ENCODE measurements around the gene CAT. TPM values are rescaled to one million over a fixed set of nuclear protein-coding genes. Genes with fewer than 3 reads are reported as not detected.

Gene CAT
- total RNA-seq, 1 donor from 2014 or later: 126 TPM

GRCh38 chr11:34478845-34479663, 40.3 kb downstream of the CAT start:
- DNase-seq: no peak
- intact Hi-C loops (cut with micrococcal nuclease): no loop called here
- TF ChIP-seq, protein P1, sequence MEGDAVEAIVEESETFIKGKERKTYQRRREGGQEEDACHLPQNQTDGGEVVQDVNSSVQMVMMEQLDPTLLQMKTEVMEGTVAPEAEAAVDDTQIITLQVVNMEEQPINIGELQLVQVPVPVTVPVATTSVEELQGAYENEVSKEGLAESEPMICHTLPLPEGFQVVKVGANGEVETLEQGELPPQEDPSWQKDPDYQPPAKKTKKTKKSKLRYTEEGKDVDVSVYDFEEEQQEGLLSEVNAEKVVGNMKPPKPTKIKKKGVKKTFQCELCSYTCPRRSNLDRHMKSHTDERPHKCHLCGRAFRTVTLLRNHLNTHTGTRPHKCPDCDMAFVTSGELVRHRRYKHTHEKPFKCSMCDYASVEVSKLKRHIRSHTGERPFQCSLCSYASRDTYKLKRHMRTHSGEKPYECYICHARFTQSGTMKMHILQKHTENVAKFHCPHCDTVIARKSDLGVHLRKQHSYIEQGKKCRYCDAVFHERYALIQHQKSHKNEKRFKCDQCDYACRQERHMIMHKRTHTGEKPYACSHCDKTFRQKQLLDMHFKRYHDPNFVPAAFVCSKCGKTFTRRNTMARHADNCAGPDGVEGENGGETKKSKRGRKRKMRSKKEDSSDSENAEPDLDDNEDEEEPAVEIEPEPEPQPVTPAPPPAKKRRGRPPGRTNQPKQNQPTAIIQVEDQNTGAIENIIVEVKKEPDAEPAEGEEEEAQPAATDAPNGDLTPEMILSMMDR (IDR thresholded peaks at IDR 0.05; ENCODE audit: borderline replicate concordance): no peak
- Histone ChIP-seq H3K36me3 (peaks cover 7% of the 10 kb centered on the region), H3K4me3 (no peak overlapping the region), H3K9me3 (replicated peaks) (no peaks in the 10 kb centered on the region), H3K4me1 (no peaks in the 10 kb centered on the region), H3K27me3 (ENCODE audit: low read depth) (peaks cover 6% of the 10 kb centered on the region), H3K27ac (replicated peaks) (no peak overlapping the region)

DNA sequence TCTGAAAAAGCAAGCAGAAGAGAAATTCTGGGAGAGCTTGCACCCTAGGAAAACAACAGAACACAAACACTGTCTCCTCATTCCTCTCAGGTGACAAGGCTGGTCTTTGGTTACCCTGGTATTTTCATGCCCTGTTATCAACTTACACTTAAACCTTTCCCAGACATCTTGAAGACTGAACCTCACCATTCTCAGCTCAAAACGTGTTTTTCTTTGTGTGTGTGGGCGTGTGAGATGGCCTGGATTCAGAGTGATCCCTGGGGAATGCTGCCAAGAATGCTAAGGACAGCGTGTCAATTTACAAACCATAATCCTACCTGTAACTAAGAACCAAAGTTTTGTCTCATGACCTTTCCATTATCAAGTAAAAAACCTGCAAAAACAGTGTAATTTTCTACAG, 41.6 kb downstream of the CAT start:
- H3K4me1 ChIP-seq: no peaks in the 10 kb centered on the region
- DNase-seq: no peak
- H3K9me3 ChIP-seq (replicated peaks): no peaks in the 10 kb centered on the region
- TF ChIP-seq, protein P1 (IDR thresholded peaks at IDR 0.05; ENCODE audit: borderline replicate concordance): no peak
- peaks cover 6% of the 10 kb centered on the region for H3K27me3 ChIP-seq (ENCODE audit: low read depth)
- no peak overlapping the region for H3K27ac ChIP-seq (replicated peaks)
- intact Hi-C loops (cut with micrococcal nuclease): no loop called here
- no peak overlapping the region for H3K4me3 ChIP-seq
- no peaks in the 10 kb centered on the region for H3K36me3 ChIP-seq

DNA sequence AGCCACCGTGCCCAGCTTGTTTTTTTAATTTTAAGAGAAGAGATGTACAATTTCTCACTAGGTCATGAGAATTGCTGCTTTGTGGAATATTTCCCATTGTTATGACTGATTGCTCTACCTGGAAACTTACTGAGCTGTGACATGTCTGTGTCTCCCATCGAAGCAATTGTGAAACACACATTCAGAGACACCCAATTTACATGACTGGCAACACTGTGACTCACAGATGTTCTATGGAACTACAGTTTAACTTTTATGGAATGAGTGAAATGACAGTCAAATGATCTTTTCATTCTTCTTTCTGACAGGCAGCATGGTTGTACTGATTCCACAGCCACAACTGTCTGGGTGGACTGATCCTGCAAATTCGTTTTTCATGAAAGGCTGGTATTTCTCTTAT, 42.6 kb downstream of the CAT start:
- H3K27me3 ChIP-seq (ENCODE audit: low read depth): peaks cover 6% of the 10 kb centered on the region
- no peaks in the 10 kb centered on the region for H3K9me3 ChIP-seq (replicated peaks)
- H3K4me1 ChIP-seq: no peaks in the 10 kb centered on the region
- no peak overlapping the region for H3K27ac ChIP-seq (replicated peaks)
- intact Hi-C loops (cut with micrococcal nuclease): no loop called here
- no peak overlapping the region for H3K4me3 ChIP-seq
- DNase-seq: no peak
- H3K36me3 ChIP-seq: no peaks in the 10 kb centered on the region
- TF ChIP-seq, protein P1 (IDR thresholded peaks at IDR 0.05; ENCODE audit: borderline replicate concordance): no peak

GRCh38 chr11:34483106-34483874, 44.6 kb downstream of the CAT start:
- no peak overlapping the region for H3K27ac ChIP-seq (replicated peaks)
- H3K27me3 ChIP-seq (ENCODE audit: low read depth): peaks cover 6% of the 10 kb centered on the region
- no peak overlapping the region for H3K4me3 ChIP-seq
- TF ChIP-seq, protein P1 (IDR thresholded peaks at IDR 0.05; ENCODE audit: borderline replicate concordance): no peak
- no peak for DNase-seq
- intact Hi-C loops (cut with micrococcal nuclease): no loop called here
- H3K4me1 ChIP-seq: no peaks in the 10 kb centered on the region
- H3K36me3 ChIP-seq: no peaks in the 10 kb centered on the region
- no peaks in the 10 kb centered on the region for H3K9me3 ChIP-seq (replicated peaks)

GRCh38 chr11:34487430-34487829, 48.7 kb downstream of the CAT start:
- H3K4me3 ChIP-seq: no peak overlapping the region
- H3K4me1 ChIP-seq: no peaks in the 10 kb centered on the region
- no peaks in the 10 kb centered on the region for H3K36me3 ChIP-seq
- DNase-seq: no peak
- intact Hi-C loops (cut with micrococcal nuclease): no loop called here
- H3K9me3 ChIP-seq (replicated peaks): no peaks in the 10 kb centered on the region
- H3K27ac ChIP-seq (replicated peaks): no peak overlapping the region
- peaks cover 10% of the 10 kb centered on the region for H3K27me3 ChIP-seq (ENCODE audit: low read depth)
- TF ChIP-seq, protein P1 (IDR thresholded peaks at IDR 0.05; ENCODE audit: borderline replicate concordance): no peak

Data from left ventricle myocardium inferior (tissue), 1 donor.